Measurements from ENCODE around the gene SIK3.

SIK3 gene

GRCh38 chr11:116794851-116795250 lies 303.4 kb downstream of the SIK3 start:
- DNase-seq (ENCODE audit: low read depth), result no peak
- no peak for TF ChIP-seq CTCF (conservative IDR thresholded peaks at IDR 0.05; ENCODE audit: control insufficient read depth, insufficient read depth, low read depth, low read length)

GRCh38 chr11:116793772-116794097 lies 304.5 kb downstream of the SIK3 start:
- DNase-seq (ENCODE audit: low read depth), result peak; percentile 33

More at GRCh38 chr11:116794851-116795250, 303.4 kb downstream of the SIK3 start:
- no peak overlapping the region for H3K4me3 ChIP-seq (ENCODE audit: control insufficient read depth, low read depth, low read length)

More at GRCh38 chr11:116793772-116794097, 304.5 kb downstream of the SIK3 start:
- no peak for TF ChIP-seq CTCF (conservative IDR thresholded peaks at IDR 0.05; ENCODE audit: control insufficient read depth, insufficient read depth, low read depth, low read length)
- no peak overlapping the region for H3K4me3 ChIP-seq (ENCODE audit: control insufficient read depth, low read depth, low read length)
